Naive thymus-derived CD4-positive, alpha-beta T cell (primary cell): Measurements from ENCODE around the gene ANKFN1. TPM values are rescaled to one million over a fixed set of nuclear protein-coding genes. Genes with fewer than 3 reads are reported as not detected.

ENCODE experiments used
- ATAC-seq: fragments of 150-1000 bp; cut with Tn5 transposase; 2 replicates; pipeline ENCODE4 v1.10.0; 2021; ENCODE audit warnings: mild to moderate bottlenecking, moderate library complexity
- CTCF ChIA-PET: fragments of 350-600 bp; sonication (Branson Sonifier 250); formaldehyde crosslinking; loops from one replicate; lab custom pipeline; 2021; ENCODE audit warnings: antibody characterized with exemption; lab: Charles Lee
- POLR2A ChIA-PET: fragments of 350-600 bp; sonication (Branson Sonifier 250); formaldehyde crosslinking; loops from one replicate; lab custom pipeline; 2021; ENCODE audit warnings: antibody characterized with exemption, inconsistent platforms; lab: Charles Lee
- DNase-seq, 9 donors: peaks; one replicate each; pipeline versions ENCODE4 v3.0.0 to v3.0.0-alpha.2; 2020 to 2022; ENCODE audit warnings: mixed read lengths in 1 of 9
- H3K27ac ChIP-seq: one replicate; pipeline ENCODE4 v1.7.0; 2013; ENCODE audit warnings: mild to moderate bottlenecking, low read depth, low read length, moderate library complexity
- H3K27me3 ChIP-seq, 2 donors: one replicate each; pipeline ENCODE4 v1.7.0; 2013; ENCODE audit warnings: low read length in 2 of 2, mild to moderate bottlenecking in 2 of 2, moderate library complexity in 2 of 2; ENCODE audit not compliant: control insufficient read depth in 2 of 2, insufficient read depth in 2 of 2
- H3K36me3 ChIP-seq, 3 experiments: 1 replicate in 2 of 3; 2 replicates in 1 of 3; pipeline ENCODE4 v1.7.0; 2013; ENCODE audit warnings: low read length in 3 of 3, mild to moderate bottlenecking in 3 of 3, moderate library complexity in 1 of 3; ENCODE audit not compliant: insufficient read depth in 3 of 3, control insufficient read depth in 2 of 3
- H3K4me1 ChIP-seq, 2 donors: one replicate each; pipeline ENCODE4 v1.7.0; 2013; ENCODE audit warnings: low read length in 2 of 2, mild to moderate bottlenecking in 2 of 2, moderate library complexity in 1 of 2; ENCODE audit not compliant: control insufficient read depth in 2 of 2, insufficient read depth in 2 of 2
- H3K4me3 ChIP-seq: 2 replicates; pipeline ENCODE4 v1.7.0; 2013; ENCODE audit warnings: mild to moderate bottlenecking, low read length
- H3K9me3 ChIP-seq, 3 experiments: 1 replicate in 2 of 3; 2 replicates in 1 of 3; pipeline ENCODE4 v1.7.0; 2013; ENCODE audit warnings: low read length in 3 of 3; ENCODE audit not compliant: control insufficient read depth in 2 of 3
- H3K27ac Mint-ChIP-seq, 9 donors: one replicate each; pipeline ENCODE4 v1.8.0; 2020 to 2022; ENCODE audit warnings: mixed read lengths in 9 of 9, mild to moderate bottlenecking in 8 of 9, moderate library complexity in 5 of 9, inconsistent platforms in 2 of 9
- H3K27me3 Mint-ChIP-seq, 5 donors: one replicate each; pipeline ENCODE4 v1.8.0; 2021 to 2022; ENCODE audit warnings: mixed read lengths in 5 of 5, mild to moderate bottlenecking in 1 of 5
- H3K36me3 Mint-ChIP-seq, 5 donors: one replicate each; pipeline ENCODE4 v1.8.0; 2020 to 2022; ENCODE audit warnings: mixed read lengths in 5 of 5, mild to moderate bottlenecking in 3 of 5, inconsistent platforms in 1 of 5
- H3K4me1 Mint-ChIP-seq, 7 donors: one replicate each; pipeline ENCODE4 v1.8.0; 2020 to 2022; ENCODE audit warnings: mixed read lengths in 7 of 7, mild to moderate bottlenecking in 3 of 7, inconsistent platforms in 1 of 7
- H3K4me3 Mint-ChIP-seq, 10 donors: one replicate each; pipeline ENCODE4 v1.8.0; 2020 to 2022; ENCODE audit warnings: mild to moderate bottlenecking in 10 of 10, mixed read lengths in 10 of 10, moderate library complexity in 6 of 10, inconsistent platforms in 2 of 10
- H3K9me3 Mint-ChIP-seq, 11 donors: one replicate each; pipeline ENCODE4 v1.8.0; 2020 to 2022; ENCODE audit warnings: mixed read lengths in 11 of 11, mild to moderate bottlenecking in 4 of 11, inconsistent platforms in 1 of 11, moderate library complexity in 1 of 11
- intact Hi-C, 2 donors: fragments of 100-400 bp; cut with micrococcal nuclease; formaldehyde crosslinking; loops; one replicate each; pipeline ENCODE4 v1.15.1; 2023
- polyA plus RNA-seq, 2 donors: library from polyadenylated mRNA; unstranded; fragments of 300-500 nt; fragmentation: Illumina TruSeq; gene quantifications; one replicate each; pipeline ENCODE4 v1.2.3, GENCODE V29; 2021
- total RNA-seq, 6 experiments: library from RNA in 5 of 6; stranded (reverse) in 5 of 6; gene quantifications; 1 replicate in 5 of 6; 2 replicates in 1 of 6; pipeline ENCODE4 v1.2.3 and lab custom pipeline; 2021 to 2026

ANKFN1 gene
- total and polyA plus RNA-seq, 7 experiments from 2014 or later = not detected

GRCh38 chr17:56144223-56144622 is 9.1 kb upstream of the ANKFN1 start:
- intact Hi-C loops = no loop called here
- peaks cover 0 to 1% (median 0%) of the 10 kb centered on the region in 7 donors for H3K4me1 Mint-ChIP-seq
- Histone ChIP-seq H3K9me3 (no peaks in the 10 kb centered on the region), H3K27ac (no peak overlapping the region), H3K4me1 (no peaks in the 10 kb centered on the region), H3K4me3 (no peak overlapping the region), H3K36me3 (no peaks in the 10 kb centered on the region), H3K27me3 (no peaks in the 10 kb centered on the region)
- no peaks in the 10 kb centered on the region for H3K36me3 Mint-ChIP-seq
- peaks cover 0 to 15% (median 0%) of the 10 kb centered on the region in 5 donors for H3K27me3 Mint-ChIP-seq
- ChIA-PET POLR2A (no interaction called here), CTCF (no interaction called here)
- H3K9me3 Mint-ChIP-seq = no peaks in the 10 kb centered on the region
- ATAC-seq (no peak), DNase-seq (no peak)
- no peak overlapping the region for H3K4me3 Mint-ChIP-seq
- H3K27ac Mint-ChIP-seq = no peak overlapping the region

- no peak overlapping the region for H3K4me3 ChIP-seq
- intact Hi-C loops = no loop called here
- Mint-ChIP-seq H3K4me1 (peaks cover 0 to 1% (median 0%) of the 10 kb centered on the region in 7 donors), H3K9me3 (no peaks in the 10 kb centered on the region), H3K4me3 (no peak overlapping the region), H3K27ac (no peak overlapping the region), H3K27me3 (peaks cover 0 to 15% (median 0%) of the 10 kb centered on the region in 5 donors), H3K36me3 (no peaks in the 10 kb centered on the region)
- H3K36me3 ChIP-seq = no peaks in the 10 kb centered on the region
- ATAC-seq (no peak), DNase-seq (no peak)
- H3K27me3 ChIP-seq = no peaks in the 10 kb centered on the region
- H3K27ac ChIP-seq = no peak overlapping the region
- H3K4me1 ChIP-seq = no peaks in the 10 kb centered on the region
- no peaks in the 10 kb centered on the region for H3K9me3 ChIP-seq
- ChIA-PET CTCF (interaction anchor here (0.5 kb wide), 1 partner anchor 548 kb away, joined by 3 read pairs; no protein-coding TSS in a partner anchor), POLR2A (no interaction called here)
These were observed 6.7 kb upstream of the ANKFN1 start for GRCh38 chr17:56146534-56146933.

- ATAC-seq (no peak), DNase-seq (no peak)
- Mint-ChIP-seq H3K4me1 (peaks cover 0 to 1% (median 0%) of the 10 kb centered on the region in 7 donors), H3K9me3 (no peaks in the 10 kb centered on the region), H3K27me3 (peaks cover 0 to 8% (median 1%) of the 10 kb centered on the region in 5 donors), H3K27ac (no peak overlapping the region), H3K36me3 (no peaks in the 10 kb centered on the region), H3K4me3 (no peak overlapping the region)
- Histone ChIP-seq H3K36me3 (no peaks in the 10 kb centered on the region), H3K4me3 (no peak overlapping the region), H3K4me1 (no peaks in the 10 kb centered on the region), H3K9me3 (no peaks in the 10 kb centered on the region), H3K27me3 (no peaks in the 10 kb centered on the region), H3K27ac (no peak overlapping the region)
- intact Hi-C loops = no loop called here
- CTCF ChIA-PET = no interaction called here
- POLR2A ChIA-PET = no interaction called here
These were observed 4.9 kb upstream of the ANKFN1 start for GRCh38 chr17:56148333-56148732.

GRCh38 chr17:56149266-56150036 is 3.8 kb upstream of the ANKFN1 start:
- H3K4me3 Mint-ChIP-seq = no peak overlapping the region
- peaks cover 0 to 11% (median 1%) of the 10 kb centered on the region in 5 donors for H3K27me3 Mint-ChIP-seq
- H3K9me3 Mint-ChIP-seq = no peaks in the 10 kb centered on the region
- Histone ChIP-seq H3K27ac (no peak overlapping the region), H3K9me3 (no peaks in the 10 kb centered on the region), H3K4me1 (no peaks in the 10 kb centered on the region), H3K27me3 (no peaks in the 10 kb centered on the region), H3K36me3 (no peaks in the 10 kb centered on the region), H3K4me3 (no peak overlapping the region)
- intact Hi-C loops = no loop called here
- H3K4me1 Mint-ChIP-seq = peaks cover 0 to 1% (median 0%) of the 10 kb centered on the region in 7 donors
- ChIA-PET POLR2A (no interaction called here), CTCF (no interaction called here)
- DNase-seq (no peak), ATAC-seq (no peak)
- H3K27ac Mint-ChIP-seq = no peak overlapping the region
- no peaks in the 10 kb centered on the region for H3K36me3 Mint-ChIP-seq

- no peaks in the 10 kb centered on the region for H3K36me3 ChIP-seq
- Mint-ChIP-seq H3K4me1 (peaks cover 0 to 1% (median 0%) of the 10 kb centered on the region in 7 donors), H3K4me3 (no peak overlapping the region), H3K27ac (no peak overlapping the region), H3K9me3 (peaks cover 0 to 1% (median 0%) of the 10 kb centered on the region in 11 donors), H3K36me3 (no peaks in the 10 kb centered on the region), H3K27me3 (peaks cover 0 to 11% (median 1%) of the 10 kb centered on the region in 5 donors)
- H3K4me3 ChIP-seq = no peak overlapping the region
- intact Hi-C loops = no loop called here
- ATAC-seq = no peak
- no peaks in the 10 kb centered on the region for H3K27me3 ChIP-seq
- DNase-seq = no peak
- no peaks in the 10 kb centered on the region for H3K4me1 ChIP-seq
- ChIA-PET CTCF (no interaction called here), POLR2A (no interaction called here)
- no peak overlapping the region for H3K27ac ChIP-seq
- no peaks in the 10 kb centered on the region for H3K9me3 ChIP-seq
These were observed 2.6 kb upstream of the ANKFN1 start for GRCh38 chr17:56150649-56151048.

- ChIA-PET CTCF (interaction anchor here (0.6 kb wide), 1 partner anchor 207 kb away, joined by 3 read pairs; no protein-coding TSS in a partner anchor), POLR2A (no interaction called here)
- intact Hi-C loops = no loop called here
These were observed 4.6 kb downstream of the ANKFN1 start for GRCh38 chr17:56157845-56158244.

More at GRCh38 chr17:56157845-56158244, 4.6 kb downstream of the ANKFN1 start:
- H3K9me3 ChIP-seq = no peaks in the 10 kb centered on the region
- H3K27ac ChIP-seq = no peak overlapping the region
- no peaks in the 10 kb centered on the region for H3K36me3 Mint-ChIP-seq
- no peak overlapping the region for H3K27ac Mint-ChIP-seq
- no peaks in the 10 kb centered on the region for H3K4me1 ChIP-seq
- DNase-seq = no peak
- no peak for ATAC-seq
- H3K4me1 Mint-ChIP-seq = peaks cover 0 to 5% (median 0%) of the 10 kb centered on the region in 7 donors
- no peak overlapping the region for H3K4me3 Mint-ChIP-seq
- no peaks in the 10 kb centered on the region for H3K36me3 ChIP-seq
- H3K4me3 ChIP-seq = no peak overlapping the region
- peaks cover 0 to 1% (median 0%) of the 10 kb centered on the region in 11 donors for H3K9me3 Mint-ChIP-seq
- no peaks in the 10 kb centered on the region for H3K27me3 ChIP-seq
- H3K27me3 Mint-ChIP-seq = peaks cover 3 to 26% (median 12%) of the 10 kb centered on the region in 5 donors
